ENCODE results near the gene UVSSA. TPM values are rescaled to one million over a fixed set of nuclear protein-coding genes. Genes with fewer than 3 reads are reported as not detected.

Gene UVSSA
- total RNA-seq, 1 experiment from 2014 or later, result 6.0 TPM

GRCh38 chr4:1338752-1339414 is 8.1 kb upstream of the UVSSA start:
- in situ Hi-C loops (cut with HindIII; ENCODE audit: low pct_unique_long_range_greater_than_20kb, low sequenced_read_pairs), result no loop called here
- DNase-seq (ENCODE audit: low read depth, low spot score), result no peak

- no peak for DNase-seq (ENCODE audit: low read depth, low spot score)
- in situ Hi-C loops (cut with HindIII; ENCODE audit: low pct_unique_long_range_greater_than_20kb, low sequenced_read_pairs), result no loop called here
Observed at GRCh38 chr4:1339489-1339888, 7.5 kb upstream of the UVSSA start.

- in situ Hi-C loops (cut with HindIII; ENCODE audit: low pct_unique_long_range_greater_than_20kb, low sequenced_read_pairs), result no loop called here
- DNase-seq (ENCODE audit: low read depth, low spot score), result no peak
Observed at GRCh38 chr4:1340181-1340747, 6.7 kb upstream of the UVSSA start.

- DNase-seq (ENCODE audit: low read depth, low spot score), result no peak
- in situ Hi-C loops (cut with HindIII; ENCODE audit: low pct_unique_long_range_greater_than_20kb, low sequenced_read_pairs), result no loop called here
Observed at GRCh38 chr4:1340861-1341260, 6.1 kb upstream of the UVSSA start.

- DNase-seq (ENCODE audit: low read depth, low spot score), result no peak
- in situ Hi-C loops (cut with HindIII; ENCODE audit: low pct_unique_long_range_greater_than_20kb, low sequenced_read_pairs), result no loop called here
Observed at GRCh38 chr4:1342003-1342402, 5.0 kb upstream of the UVSSA start.

GRCh38 chr4:1344696-1345095 is 2.3 kb upstream of the UVSSA start:
- in situ Hi-C loops (cut with HindIII; ENCODE audit: low pct_unique_long_range_greater_than_20kb, low sequenced_read_pairs), result no loop called here
- no peak for DNase-seq (ENCODE audit: low read depth, low spot score)

GRCh38 chr4:1345903-1346780 is 866 bp upstream of the UVSSA start:
- DNase-seq (ENCODE audit: low read depth, low spot score), result peak; percentile 29
- in situ Hi-C loops (cut with HindIII; ENCODE audit: low pct_unique_long_range_greater_than_20kb, low sequenced_read_pairs), result no loop called here

- DNase-seq (ENCODE audit: low read depth, low spot score), result peak; percentile 64
- in situ Hi-C loops (cut with HindIII; ENCODE audit: low pct_unique_long_range_greater_than_20kb, low sequenced_read_pairs), result no loop called here
Observed at GRCh38 chr4:1347410-1347864, 429 bp downstream of the UVSSA start.

- DNase-seq (ENCODE audit: low read depth, low spot score), result no peak
Observed at GRCh38 chr4:1348014-1348513, 1.1 kb downstream of the UVSSA start.

GRCh38 chr4:1348746-1349145 is 1.7 kb downstream of the UVSSA start:
- DNase-seq (ENCODE audit: low read depth, low spot score), result no peak
- in situ Hi-C loops (cut with HindIII; ENCODE audit: low pct_unique_long_range_greater_than_20kb, low sequenced_read_pairs), result no loop called here

More at GRCh38 chr4:1348014-1348513, 1.1 kb downstream of the UVSSA start:
- in situ Hi-C loops (cut with HindIII; ENCODE audit: low pct_unique_long_range_greater_than_20kb, low sequenced_read_pairs), result no loop called here

- no peak for DNase-seq (ENCODE audit: low read depth, low spot score)
- in situ Hi-C loops (cut with HindIII; ENCODE audit: low pct_unique_long_range_greater_than_20kb, low sequenced_read_pairs), result no loop called here
Observed at GRCh38 chr4:1349359-1350168, 2.6 kb downstream of the UVSSA start.

GRCh38 chr4:1350169-1350520 is 3.1 kb downstream of the UVSSA start:
- in situ Hi-C loops (cut with HindIII; ENCODE audit: low pct_unique_long_range_greater_than_20kb, low sequenced_read_pairs), result no loop called here

GRCh38 chr4:1351854-1352566 is 5.0 kb downstream of the UVSSA start:
- in situ Hi-C loops (cut with HindIII; ENCODE audit: low pct_unique_long_range_greater_than_20kb, low sequenced_read_pairs), result no loop called here
- DNase-seq (ENCODE audit: low read depth, low spot score), result peak; percentile 71

More at GRCh38 chr4:1350169-1350520, 3.1 kb downstream of the UVSSA start:
- no peak for DNase-seq (ENCODE audit: low read depth, low spot score)

GRCh38 chr4:1352567-1352900 is 5.5 kb downstream of the UVSSA start:
- in situ Hi-C loops (cut with HindIII; ENCODE audit: low pct_unique_long_range_greater_than_20kb, low sequenced_read_pairs), result no loop called here
- no peak for DNase-seq (ENCODE audit: low read depth, low spot score)

GRCh38 chr4:1353186-1354055 is 6.4 kb downstream of the UVSSA start:
- in situ Hi-C loops (cut with HindIII; ENCODE audit: low pct_unique_long_range_greater_than_20kb, low sequenced_read_pairs), result no loop called here
- no peak for DNase-seq (ENCODE audit: low read depth, low spot score)
